ENCODE measurements around the gene AP2S1.
A peak's percentile ranks its signal among the peaks of the same experiment; 100 is the strongest.
"Not testable (repeated sequence)": the region's sequence is repeated elsewhere in the genome, so short reads cannot be mapped to it uniquely, and the experiment has no call there.

The AP2S1 gene

DNA sequence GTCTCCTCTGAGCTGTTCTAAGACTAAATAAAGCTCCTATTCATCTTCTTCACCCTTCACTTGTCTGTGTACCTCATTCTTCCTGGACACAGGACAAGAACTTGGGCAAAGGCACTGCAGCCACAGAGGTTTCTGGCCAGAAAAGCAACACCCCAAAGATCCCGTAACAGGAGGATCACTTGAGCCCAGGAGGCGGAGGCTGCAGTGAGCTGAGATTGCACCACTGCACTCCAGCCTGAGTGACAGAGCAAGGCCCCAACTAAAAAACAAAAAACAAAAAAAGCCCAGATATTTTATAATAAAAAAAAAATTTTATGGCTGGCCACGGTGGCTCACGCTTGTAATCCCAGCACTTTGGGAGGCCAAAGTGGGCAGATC lies 28.2 kb downstream of the AP2S1 start:
- not testable (repeated sequence) for H3K9ac ChIP-seq (ENCODE audit: low read length); H2BK5ac ChIP-seq (ENCODE audit: low read depth, low read length, poor library complexity); H3K14ac ChIP-seq (ENCODE audit: low read length); H2AFZ ChIP-seq (ENCODE audit: insufficient read depth, low read length, poor library complexity); H3K27me3 ChIP-seq (ENCODE audit: insufficient read depth, low read length); H3K4ac ChIP-seq (ENCODE audit: low read depth, low read length); H3K4me3 ChIP-seq (ENCODE audit: low read depth, low read length); H3K18ac ChIP-seq (ENCODE audit: low read length); H3K36me3 ChIP-seq (ENCODE audit: control insufficient read depth in 1 of 2, insufficient read depth in 2 of 2, low read length in 2 of 2); H3K23ac ChIP-seq (ENCODE audit: low read length); DNase-seq; H4K91ac ChIP-seq (ENCODE audit: low read depth, low read length); H4K12ac ChIP-seq (ENCODE audit: low read depth, low read length); H3K27ac ChIP-seq (ENCODE audit: low read depth, low read length); H3K79me2 ChIP-seq (ENCODE audit: control insufficient read depth, insufficient read depth, low read length, poor library complexity); H3K9me3 ChIP-seq (ENCODE audit: insufficient read depth, low read depth, low read length); H2BK120ac ChIP-seq (ENCODE audit: insufficient read depth, low read length, poor library complexity); H2AK5ac ChIP-seq (ENCODE audit: low read length); H3K4me2 ChIP-seq (ENCODE audit: low read length); H4K8ac ChIP-seq (ENCODE audit: low read depth, low read length)
- peak overlapping the region; percentile 9 for H2BK12ac ChIP-seq (ENCODE audit: low read length)
- no CpG with 5 or more reads among the region's 4 CpGs for WGBS (ENCODE audit: extremely low coverage, insufficient coverage, insufficient read length)
- peaks cover 14% of the 10 kb centered on the region for H3K79me1 ChIP-seq (ENCODE audit: low read length)
- peaks cover 15 to 25% of the 10 kb centered on the region in 2 experiments for H3K4me1 ChIP-seq (ENCODE audit: control insufficient read depth in 1 of 2, insufficient read depth in 2 of 2, low read length in 2 of 2)

- H3K27me3 ChIP-seq (ENCODE audit: insufficient read depth, low read length): no peaks in the 10 kb centered on the region
- H4K12ac ChIP-seq (ENCODE audit: low read depth, low read length): no peak overlapping the region
- H3K14ac ChIP-seq (ENCODE audit: low read length): no peak overlapping the region
- H3K9ac ChIP-seq (ENCODE audit: low read length): no peak overlapping the region
- peaks cover 10 to 20% of the 10 kb centered on the region in 2 experiments for H3K4me1 ChIP-seq (ENCODE audit: control insufficient read depth in 1 of 2, insufficient read depth in 2 of 2, low read length in 2 of 2)
- H3K18ac ChIP-seq (ENCODE audit: low read length): peak overlapping the region; percentile 7
- no peaks in the 10 kb centered on the region for H3K9me3 ChIP-seq (ENCODE audit: insufficient read depth, low read depth, low read length)
- no peak overlapping the region for H2AK5ac ChIP-seq (ENCODE audit: low read length)
- H3K36me3 ChIP-seq (ENCODE audit: control insufficient read depth in 1 of 2, insufficient read depth in 2 of 2, low read length in 2 of 2): no peaks in the 10 kb centered on the region
- no peak overlapping the region for H3K23ac ChIP-seq (ENCODE audit: low read length)
- H2BK120ac ChIP-seq (ENCODE audit: insufficient read depth, low read length, poor library complexity): no peak overlapping the region
- H2BK5ac ChIP-seq (ENCODE audit: low read depth, low read length, poor library complexity): no peak overlapping the region
- no peak overlapping the region for H2AFZ ChIP-seq (ENCODE audit: insufficient read depth, low read length, poor library complexity)
- H3K79me1 ChIP-seq (ENCODE audit: low read length): peaks cover 8% of the 10 kb centered on the region
- WGBS (ENCODE audit: extremely low coverage, insufficient coverage, insufficient read length): no CpG with 5 or more reads among the region's 18 CpGs
- H3K4ac ChIP-seq (ENCODE audit: low read depth, low read length): no peak overlapping the region
- no peak overlapping the region for H3K4me3 ChIP-seq (ENCODE audit: low read depth, low read length)
- no peaks in the 10 kb centered on the region for H3K79me2 ChIP-seq (ENCODE audit: control insufficient read depth, insufficient read depth, low read length, poor library complexity)
- no peak for DNase-seq
- H3K4me2 ChIP-seq (ENCODE audit: low read length): no peak overlapping the region
- no peak overlapping the region for H3K27ac ChIP-seq (ENCODE audit: low read depth, low read length)
- peak overlapping the region; percentile 9 for H2BK12ac ChIP-seq (ENCODE audit: low read length)
- H4K91ac ChIP-seq (ENCODE audit: low read depth, low read length): peak overlapping the region; percentile 4
- H4K8ac ChIP-seq (ENCODE audit: low read depth, low read length): no peak overlapping the region
Measured at GRCh38 chr19:46821512-46822409, 28.9 kb downstream of the AP2S1 start.

DNA sequence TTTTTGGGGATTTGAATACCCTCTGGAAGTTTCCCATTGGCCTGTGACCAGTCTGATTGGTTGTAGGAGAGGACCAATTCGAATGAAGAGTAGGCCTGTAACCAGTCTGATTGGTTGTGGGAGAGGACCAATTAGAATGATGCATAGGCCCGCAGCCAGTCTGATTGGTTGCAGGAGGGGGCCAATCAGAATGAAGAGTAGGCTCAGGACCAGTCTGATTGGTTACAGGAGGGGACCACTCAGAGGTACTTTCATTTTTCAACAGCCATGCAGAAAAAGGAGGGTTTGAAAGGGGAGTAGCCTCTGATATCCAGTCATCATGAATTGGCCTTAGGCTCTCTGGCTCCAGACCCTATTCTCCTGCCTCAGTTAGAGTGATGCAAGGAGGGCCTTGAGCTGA lies 31.8 kb downstream of the AP2S1 start:
- Histone ChIP-seq H3K27ac (ENCODE audit: low read depth, low read length) (no peak overlapping the region), H3K14ac (ENCODE audit: low read length) (no peak overlapping the region)

DNA sequence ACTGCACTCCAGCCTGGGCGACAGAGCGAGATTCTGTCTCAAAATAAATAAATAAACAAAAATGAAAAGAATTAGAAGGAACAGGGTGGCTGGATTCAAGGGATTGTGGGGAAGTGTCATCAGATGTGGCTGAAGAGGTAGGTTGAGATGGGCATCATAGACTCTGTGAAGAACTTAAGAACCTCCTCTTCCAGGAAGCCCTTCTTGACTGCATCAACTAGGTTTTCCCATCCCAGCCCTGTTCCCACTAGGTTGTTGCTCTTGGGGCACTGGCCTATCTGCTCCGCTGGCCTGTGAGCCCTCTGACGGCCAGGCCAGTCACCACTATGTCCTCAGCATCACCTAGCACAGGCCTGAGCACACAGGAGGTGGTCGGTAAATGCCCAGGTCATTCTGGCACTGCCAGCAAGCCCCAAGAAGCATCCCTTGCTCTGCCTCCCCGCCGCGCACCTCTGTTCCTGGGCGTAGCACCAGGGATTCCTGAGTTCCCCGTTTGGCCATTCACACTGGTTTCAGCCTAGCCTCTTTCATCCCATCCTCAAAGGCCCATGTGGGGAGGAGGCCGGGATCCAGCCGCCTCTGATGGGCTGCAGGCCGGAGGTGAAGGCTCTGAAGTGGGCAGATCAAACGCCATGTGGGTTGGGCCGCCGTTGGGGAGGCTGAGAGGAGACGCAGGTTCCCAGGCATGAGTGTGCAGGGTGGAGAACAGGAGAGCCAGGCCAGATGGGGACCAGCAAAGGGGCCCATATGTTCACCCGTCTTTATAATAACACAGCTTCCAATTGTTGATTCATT lies 34.6 kb downstream of the AP2S1 start:
- DNase-seq: no peak
- no peak overlapping the region for H3K23ac ChIP-seq (ENCODE audit: low read length)
- H3K4me3 ChIP-seq (ENCODE audit: low read depth, low read length): no peak overlapping the region
- no peak overlapping the region for H2AFZ ChIP-seq (ENCODE audit: insufficient read depth, low read length, poor library complexity)
- no peaks in the 10 kb centered on the region for H3K79me2 ChIP-seq (ENCODE audit: control insufficient read depth, insufficient read depth, low read length, poor library complexity)
- peaks cover 7% of the 10 kb centered on the region in 2 experiments for H3K4me1 ChIP-seq (ENCODE audit: control insufficient read depth in 1 of 2, insufficient read depth in 2 of 2, low read length in 2 of 2)
- H4K91ac ChIP-seq (ENCODE audit: low read depth, low read length): no peak overlapping the region
- no peak overlapping the region for H3K9ac ChIP-seq (ENCODE audit: low read length)
- H2BK120ac ChIP-seq (ENCODE audit: insufficient read depth, low read length, poor library complexity): no peak overlapping the region
- H2AK5ac ChIP-seq (ENCODE audit: low read length): peak overlapping the region; percentile 71
- no peaks in the 10 kb centered on the region for H3K27me3 ChIP-seq (ENCODE audit: insufficient read depth, low read length)
- no peak overlapping the region for H4K12ac ChIP-seq (ENCODE audit: low read depth, low read length)
- H3K18ac ChIP-seq (ENCODE audit: low read length): no peak overlapping the region
- no peak overlapping the region for H3K27ac ChIP-seq (ENCODE audit: low read depth, low read length)
- H3K36me3 ChIP-seq (ENCODE audit: control insufficient read depth in 1 of 2, insufficient read depth in 2 of 2, low read length in 2 of 2): no peaks in the 10 kb centered on the region
- H2BK5ac ChIP-seq (ENCODE audit: low read depth, low read length, poor library complexity): no peak overlapping the region
- H3K4me2 ChIP-seq (ENCODE audit: low read length): no peak overlapping the region
- no peak overlapping the region for H3K4ac ChIP-seq (ENCODE audit: low read depth, low read length)
- no CpG with 5 or more reads among the region's 18 CpGs for WGBS (ENCODE audit: extremely low coverage, insufficient coverage, insufficient read length)
- H3K79me1 ChIP-seq (ENCODE audit: low read length): no peaks in the 10 kb centered on the region
- H3K14ac ChIP-seq (ENCODE audit: low read length): no peak overlapping the region
- H2BK12ac ChIP-seq (ENCODE audit: low read length): peak overlapping the region; percentile 75
- H4K8ac ChIP-seq (ENCODE audit: low read depth, low read length): no peak overlapping the region
- H3K9me3 ChIP-seq (ENCODE audit: insufficient read depth, low read depth, low read length): peaks cover 2% of the 10 kb centered on the region

More for the DNA sequence above, 31.8 kb downstream of the AP2S1 start:
- no peak overlapping the region for H4K8ac ChIP-seq (ENCODE audit: low read depth, low read length)
- no peak overlapping the region for H2BK120ac ChIP-seq (ENCODE audit: insufficient read depth, low read length, poor library complexity)
- no peak overlapping the region for H3K23ac ChIP-seq (ENCODE audit: low read length)
- H2AK5ac ChIP-seq (ENCODE audit: low read length): no peak overlapping the region
- peaks cover 2% of the 10 kb centered on the region for H3K9me3 ChIP-seq (ENCODE audit: insufficient read depth, low read depth, low read length)
- no peak overlapping the region for H3K18ac ChIP-seq (ENCODE audit: low read length)
- WGBS (ENCODE audit: extremely low coverage, insufficient coverage, insufficient read length): no CpG with 5 or more reads among the region's 2 CpGs
- no peak overlapping the region for H2BK5ac ChIP-seq (ENCODE audit: low read depth, low read length, poor library complexity)
- H3K27me3 ChIP-seq (ENCODE audit: insufficient read depth, low read length): no peaks in the 10 kb centered on the region
- no peak overlapping the region for H2AFZ ChIP-seq (ENCODE audit: insufficient read depth, low read length, poor library complexity)
- no peak overlapping the region for H3K9ac ChIP-seq (ENCODE audit: low read length)
- peaks cover 10% of the 10 kb centered on the region in 2 experiments for H3K4me1 ChIP-seq (ENCODE audit: control insufficient read depth in 1 of 2, insufficient read depth in 2 of 2, low read length in 2 of 2)
- no peak overlapping the region for H4K91ac ChIP-seq (ENCODE audit: low read depth, low read length)
- H3K36me3 ChIP-seq (ENCODE audit: control insufficient read depth in 1 of 2, insufficient read depth in 2 of 2, low read length in 2 of 2): no peaks in the 10 kb centered on the region
- no peaks in the 10 kb centered on the region for H3K79me1 ChIP-seq (ENCODE audit: low read length)
- DNase-seq: no peak
- no peak overlapping the region for H3K4ac ChIP-seq (ENCODE audit: low read depth, low read length)
- no peak overlapping the region for H4K12ac ChIP-seq (ENCODE audit: low read depth, low read length)
- no peak overlapping the region for H3K4me2 ChIP-seq (ENCODE audit: low read length)
- no peak overlapping the region for H2BK12ac ChIP-seq (ENCODE audit: low read length)
- no peak overlapping the region for H3K4me3 ChIP-seq (ENCODE audit: low read depth, low read length)
- no peaks in the 10 kb centered on the region for H3K79me2 ChIP-seq (ENCODE audit: control insufficient read depth, insufficient read depth, low read length, poor library complexity)
